GM21528 (cell line): Measurements from ENCODE around the gene RFX4.
"Not testable (repeated sequence)": the region's sequence is repeated elsewhere in the genome, so short reads cannot be mapped to it uniquely, and the experiment has no call there.

Experiments
- ATAC-seq: cut with Tn5 transposase; IDR thresholded peaks from one replicate; pipeline ENCODE4 v1.9.1; 2021; ENCODE audit warnings: mild to moderate bottlenecking, moderate library complexity; ENCODE audit not compliant: unreplicated experiment, low FRiP score

The RFX4 gene

DNA sequence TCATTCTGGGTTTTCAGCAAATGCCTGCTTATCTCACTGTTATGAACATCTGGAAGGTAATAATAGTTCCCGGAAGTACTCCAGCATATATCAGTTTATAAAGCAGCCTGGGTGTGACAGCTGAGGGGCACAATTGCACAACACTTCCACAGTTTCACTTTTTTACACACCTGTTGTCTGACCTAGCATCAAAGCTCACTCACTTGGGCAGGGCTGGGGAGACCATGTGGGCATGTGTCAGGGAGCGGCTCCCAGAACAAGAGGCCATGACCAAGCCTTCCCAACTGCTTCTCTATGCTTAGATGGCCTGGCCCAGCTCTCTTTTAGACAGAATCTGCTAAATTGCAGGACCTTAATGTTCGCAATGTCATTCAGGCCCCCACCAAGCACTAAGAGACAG, 140.6 kb downstream of the RFX4 start:
- ATAC-seq: no peak

DNA sequence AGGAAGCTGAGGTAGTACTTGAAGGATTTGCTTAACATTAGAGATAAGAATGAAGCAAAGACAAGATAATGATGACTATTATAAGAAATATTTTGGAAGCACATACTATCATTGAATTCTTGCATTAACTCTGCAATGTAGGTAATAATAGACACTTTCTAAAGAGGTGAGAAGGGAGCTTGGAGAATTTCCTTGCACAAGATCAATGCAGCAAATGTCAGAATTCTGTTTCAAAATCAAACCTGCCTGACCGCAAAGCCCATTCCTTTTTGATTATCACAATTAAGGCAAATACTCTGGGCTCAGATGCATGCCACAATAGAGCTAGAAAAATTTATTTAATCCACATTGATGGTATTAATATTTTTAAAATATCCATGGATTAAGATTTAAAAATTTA, 141.3 kb downstream of the RFX4 start:
- no peak for ATAC-seq

DNA sequence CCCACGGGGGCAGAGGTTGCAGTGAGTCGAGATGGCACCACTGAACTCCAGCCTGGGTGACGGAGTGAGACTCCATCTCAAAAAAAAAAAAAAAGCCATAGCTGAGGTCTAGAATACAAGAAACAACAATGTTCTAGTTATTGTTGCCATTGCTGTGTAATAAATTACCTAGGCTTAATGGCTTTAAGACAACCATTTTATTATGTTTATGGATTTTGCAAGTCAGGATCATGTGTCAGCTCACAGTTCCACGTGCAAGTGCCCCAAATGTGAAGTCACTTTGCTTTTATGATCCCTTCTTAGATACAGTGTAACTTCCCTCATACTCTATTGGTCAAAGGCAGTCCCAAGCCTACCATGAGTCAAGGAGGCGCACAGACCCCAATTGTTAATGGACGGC, 142.1 kb downstream of the RFX4 start:
- no peak for ATAC-seq

DNA sequence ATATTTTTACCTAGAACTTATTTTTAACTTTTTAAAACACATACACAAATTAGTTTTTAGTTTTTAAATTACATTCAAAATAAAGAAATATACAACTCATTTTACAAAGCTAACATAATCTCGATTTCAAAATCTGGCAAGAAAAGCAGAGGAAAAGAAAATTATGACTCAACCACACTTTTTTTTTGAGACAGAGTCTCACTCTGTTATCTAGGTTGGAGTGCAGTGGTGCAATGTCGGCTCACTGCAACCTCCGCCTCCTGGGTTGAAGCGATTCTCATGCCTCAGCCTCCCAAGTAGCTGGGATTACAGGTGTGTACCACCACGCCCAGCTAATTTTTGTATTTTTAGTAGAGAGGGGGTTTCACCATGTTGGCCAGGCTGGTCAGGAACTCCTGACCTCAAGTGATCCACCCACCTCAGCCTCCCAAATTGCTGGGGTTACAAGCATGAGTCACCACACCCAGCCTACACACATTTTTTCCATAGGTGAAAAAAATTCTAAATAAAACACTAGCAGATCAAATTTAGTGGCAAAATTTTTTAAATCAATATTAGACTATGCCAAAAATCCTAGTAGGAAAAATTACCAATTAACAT, 143.9 kb downstream of the RFX4 start:
- ATAC-seq: not testable (repeated sequence)

DNA sequence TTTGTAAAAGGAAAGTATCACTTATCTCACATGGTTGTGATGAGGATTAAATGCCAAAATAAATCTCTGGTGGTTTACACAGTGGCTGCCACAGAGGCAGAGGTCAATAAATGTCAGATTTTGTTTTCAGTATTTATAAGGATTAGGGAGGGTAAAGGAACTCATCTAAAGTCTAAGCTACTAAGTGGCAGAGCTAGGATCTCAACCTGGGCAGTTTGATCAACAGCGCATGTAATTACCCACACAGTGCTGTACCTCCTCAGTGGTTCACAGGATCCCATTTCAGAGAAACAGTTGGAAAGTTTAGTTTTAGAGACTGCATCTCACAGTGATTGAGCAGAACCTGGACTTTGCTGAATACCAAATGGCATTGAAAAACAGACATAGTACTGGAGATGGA, 146.8 kb downstream of the RFX4 start:
- ATAC-seq: no peak

DNA sequence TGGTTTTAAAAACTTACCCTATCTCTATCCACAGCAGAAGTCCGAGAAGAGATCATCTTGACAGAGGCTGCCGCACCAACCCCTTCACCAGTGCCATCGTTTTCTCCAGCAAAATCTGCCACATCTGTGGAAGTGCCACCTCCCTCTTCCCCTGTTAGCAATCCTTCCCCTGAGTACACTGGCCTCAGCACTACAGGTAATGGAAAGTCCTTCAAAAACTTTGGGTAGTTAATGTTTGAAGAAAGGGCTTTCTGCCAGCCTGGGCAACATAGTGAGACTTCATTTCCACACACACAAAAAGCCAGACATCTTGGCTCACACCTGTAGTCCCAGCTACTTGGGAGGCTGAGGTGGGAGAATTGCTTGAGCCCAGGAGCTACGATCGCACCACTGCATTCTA, 150.1 kb downstream of the RFX4 start:
- ATAC-seq: no peak

DNA sequence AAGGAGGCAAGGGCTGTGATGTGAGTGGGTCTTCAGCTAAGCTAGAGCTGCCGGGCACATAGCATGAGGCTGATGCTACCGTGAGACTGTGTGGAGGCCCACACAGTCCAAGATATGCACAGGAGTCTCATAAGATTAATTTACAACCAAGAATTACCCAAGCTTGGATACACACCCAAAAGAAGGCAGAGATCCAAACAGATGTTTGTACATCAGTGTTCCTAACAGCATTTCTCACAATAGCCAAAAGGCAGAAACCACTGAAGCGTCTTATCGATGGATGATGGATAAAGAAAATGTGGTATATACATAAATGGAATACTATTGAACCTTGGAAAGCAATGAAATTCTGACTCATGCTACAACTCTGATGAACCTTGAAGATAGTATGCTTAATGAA, 150.9 kb downstream of the RFX4 start:
- no peak for ATAC-seq

DNA sequence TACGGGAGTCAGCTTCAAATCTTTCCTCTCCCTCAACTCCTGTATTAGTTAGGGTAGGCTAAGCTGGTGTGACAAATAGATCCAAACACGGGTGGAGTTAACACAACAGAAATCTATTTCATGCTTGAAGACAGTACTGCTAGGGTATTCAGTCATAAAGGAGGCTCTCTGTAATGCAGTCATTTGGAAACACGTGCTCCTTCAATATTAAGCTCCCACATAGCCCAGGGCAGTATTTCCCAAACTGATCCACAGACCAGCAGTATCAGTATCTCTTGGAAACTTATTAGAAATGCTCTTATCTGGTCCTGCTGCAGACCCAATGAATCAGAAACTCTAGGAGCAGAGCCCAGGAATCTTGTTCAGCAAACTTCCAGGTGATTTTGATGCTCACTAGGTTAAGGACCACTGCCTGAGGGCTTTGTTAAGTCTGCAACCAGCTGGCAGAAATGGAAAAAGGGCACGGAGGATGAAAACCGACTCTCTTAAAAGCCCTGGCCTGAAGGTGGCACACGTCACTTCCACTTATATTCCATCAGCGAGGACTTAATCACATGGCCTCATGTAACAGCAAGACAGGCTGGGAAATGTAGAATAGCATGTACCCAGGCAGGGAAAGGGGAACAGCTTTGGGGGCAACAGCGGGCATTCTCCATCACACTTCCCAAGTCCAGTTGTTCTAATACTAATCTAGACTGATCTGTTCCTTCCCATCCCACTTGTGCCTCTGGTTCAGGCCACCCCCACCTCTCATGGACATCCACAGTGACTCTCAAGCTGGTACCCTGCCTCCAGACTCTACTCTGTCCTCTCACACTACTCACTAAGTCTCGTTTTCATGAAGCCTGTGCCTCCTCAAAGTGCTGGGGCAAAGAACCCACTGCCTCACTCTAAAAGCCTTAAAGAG, 153.5 kb downstream of the RFX4 start:
- no peak for ATAC-seq

DNA sequence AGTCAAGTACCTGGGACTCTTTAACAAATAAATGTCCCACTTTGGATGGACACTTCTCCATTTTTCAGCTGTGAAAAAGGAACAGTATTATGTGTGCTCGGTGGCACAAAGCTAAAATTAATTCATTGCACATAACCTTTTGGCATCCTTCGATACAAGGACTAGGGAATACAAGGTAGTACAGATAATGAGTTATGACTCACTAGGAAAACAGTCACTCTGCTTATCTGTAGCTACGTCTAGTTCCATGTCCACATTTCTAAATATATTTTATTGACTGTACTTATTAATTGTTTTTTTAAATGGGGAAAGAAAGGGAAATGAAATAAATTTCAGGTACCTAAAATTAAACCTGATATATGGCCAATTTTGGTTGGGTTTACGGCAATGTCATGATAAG, 156.5 kb downstream of the RFX4 start:
- no peak for ATAC-seq

DNA sequence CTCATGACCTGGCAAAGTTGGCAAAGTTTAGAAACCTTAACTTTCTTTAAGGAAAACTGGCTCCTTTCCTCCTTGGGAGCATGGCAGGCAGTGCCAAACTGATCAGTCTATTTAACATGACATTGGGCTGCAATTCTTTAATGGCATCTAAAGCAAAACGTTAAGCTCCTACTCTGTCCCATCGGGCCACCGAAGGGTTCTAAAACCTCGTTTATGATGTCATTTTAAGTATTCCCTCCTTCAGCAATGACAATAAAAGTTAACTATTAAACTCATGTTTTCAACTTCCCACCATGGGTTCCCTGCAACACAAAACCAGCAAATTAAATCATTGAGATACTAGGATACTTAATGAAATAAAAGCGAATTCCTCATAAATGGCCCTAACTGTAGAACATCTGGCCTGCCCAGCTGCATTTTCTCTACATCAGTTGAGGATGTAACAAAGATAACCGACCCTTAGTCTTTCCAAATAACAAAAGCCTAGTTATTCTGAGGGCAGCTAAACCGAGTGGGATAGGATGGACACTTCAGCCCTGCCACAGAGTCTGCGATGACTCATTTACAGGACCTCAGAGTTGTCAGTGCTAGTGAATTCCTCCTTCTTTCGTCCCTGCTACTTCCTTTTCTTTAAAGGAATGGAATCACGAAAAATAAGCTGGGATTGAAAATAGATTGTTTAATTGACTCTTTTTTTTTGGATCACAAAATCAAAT, 157.2 kb downstream of the RFX4 start:
- no peak for ATAC-seq

DNA sequence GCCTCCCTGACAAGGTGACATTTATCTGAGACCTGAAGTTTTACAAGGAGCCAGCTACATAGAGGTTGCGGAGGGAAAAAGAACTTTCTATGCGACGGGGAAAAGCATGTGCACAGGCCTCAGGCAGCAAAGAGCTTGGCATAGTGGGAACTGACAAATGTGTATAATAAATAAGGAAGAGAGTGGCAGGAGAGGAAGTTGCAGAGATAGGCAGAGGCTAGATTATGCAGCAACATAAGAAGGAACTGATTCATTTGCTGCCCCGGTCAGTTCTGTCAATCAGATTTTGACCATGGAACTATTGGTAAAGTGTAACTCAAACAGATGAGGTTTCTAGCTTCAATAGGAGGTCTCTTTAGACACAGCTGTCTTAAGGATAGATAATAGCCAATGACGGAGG, 158.0 kb downstream of the RFX4 start:
- ATAC-seq: no peak

DNA sequence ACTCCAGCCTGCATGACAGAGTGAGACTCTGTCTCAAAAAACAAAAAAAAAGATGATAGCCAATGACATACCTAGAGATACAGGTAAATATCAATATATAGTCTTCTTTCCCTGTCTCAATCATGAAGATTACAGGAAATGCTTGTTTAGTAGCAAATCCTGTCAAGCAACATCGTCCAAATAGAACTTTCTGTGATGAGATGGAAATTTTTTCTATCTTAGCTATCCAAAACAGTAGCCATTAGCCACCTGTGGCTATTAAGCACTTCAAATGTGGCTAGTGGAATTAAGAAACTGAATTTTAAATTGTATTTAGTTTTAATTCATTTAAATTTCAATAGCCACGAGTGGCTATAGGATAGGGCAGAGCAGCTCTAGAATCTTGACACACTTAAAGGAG, 158.4 kb downstream of the RFX4 start:
- ATAC-seq: no peak

DNA sequence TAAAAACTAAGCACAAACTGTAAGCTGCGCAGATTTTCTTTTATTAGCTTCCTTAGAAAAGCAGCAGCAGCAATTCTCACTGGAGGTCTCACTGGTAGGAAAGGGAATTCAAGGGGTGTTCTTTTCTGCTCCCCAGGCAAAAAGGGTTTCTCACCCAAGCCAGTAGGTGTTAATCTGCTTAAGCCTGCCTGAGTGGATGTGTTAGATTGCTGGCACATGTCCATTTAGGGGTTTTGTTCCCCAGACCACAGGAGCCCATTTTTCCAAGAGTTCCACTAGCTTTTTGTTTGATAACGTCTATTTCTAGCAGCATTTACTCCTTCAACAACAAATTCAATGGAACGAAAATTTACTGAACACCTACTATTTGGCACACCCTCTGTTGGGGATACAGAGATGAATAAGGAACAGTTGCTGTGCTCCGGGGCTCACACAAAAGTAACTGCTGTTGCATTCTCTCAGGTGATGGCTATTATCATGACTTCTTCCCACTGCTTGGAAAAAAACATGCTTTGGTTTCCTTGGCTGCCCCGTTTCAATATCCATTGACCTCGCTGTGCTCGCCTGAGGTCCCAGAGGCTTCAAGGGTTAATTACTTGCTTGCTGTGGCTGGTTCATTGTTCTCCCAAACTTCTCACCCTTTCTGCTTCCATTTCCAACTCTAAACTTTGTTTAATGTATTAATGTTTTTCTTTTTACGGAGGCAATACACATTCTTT, 160.6 kb downstream of the RFX4 start:
- ATAC-seq: no peak

DNA sequence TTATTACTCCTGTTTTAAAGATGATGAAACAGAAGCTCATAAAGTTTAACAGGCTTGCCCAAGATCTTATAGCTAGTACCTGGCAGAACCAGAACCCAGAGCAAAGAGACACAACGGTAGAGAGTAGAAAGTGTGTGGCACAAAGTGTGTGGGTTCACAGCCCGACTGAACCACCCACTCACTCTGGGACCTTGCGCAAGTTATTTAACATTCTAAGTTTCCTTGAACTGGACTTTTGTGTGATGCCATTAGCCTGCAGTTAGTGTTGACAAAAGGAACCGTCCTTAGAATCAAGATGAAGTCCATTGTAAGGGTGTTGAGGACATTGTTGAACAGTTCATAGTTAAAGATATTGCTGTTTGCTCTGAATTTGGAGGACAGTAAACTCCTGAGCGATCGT, 161.8 kb downstream of the RFX4 start:
- ATAC-seq: no peak

DNA sequence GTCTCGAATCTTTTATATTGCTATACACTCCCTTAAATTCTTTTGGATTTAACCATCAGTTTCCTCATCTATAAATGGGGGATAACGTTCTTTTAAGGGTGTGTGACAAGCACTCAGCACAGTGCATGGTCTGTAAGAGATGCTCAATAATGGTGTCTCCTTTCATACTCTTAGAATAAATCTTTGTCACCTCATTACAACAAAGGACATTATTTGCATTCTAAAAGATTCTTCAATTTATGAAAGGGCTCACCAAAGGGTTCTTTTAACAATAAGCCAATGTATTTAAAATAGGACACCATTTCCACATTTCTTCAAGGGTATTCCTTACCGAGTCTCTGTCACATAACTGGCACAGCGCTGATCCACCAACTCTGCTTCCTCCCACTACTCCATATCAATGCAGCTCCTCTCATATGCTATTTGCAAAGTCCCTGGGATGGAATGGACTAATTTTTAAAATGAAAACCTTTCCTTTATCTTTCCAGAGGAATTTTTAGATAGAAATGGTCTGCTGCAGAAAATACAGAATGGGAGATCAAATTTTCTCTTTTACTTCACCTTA, 162.5 kb downstream of the RFX4 start:
- ATAC-seq: no peak

DNA sequence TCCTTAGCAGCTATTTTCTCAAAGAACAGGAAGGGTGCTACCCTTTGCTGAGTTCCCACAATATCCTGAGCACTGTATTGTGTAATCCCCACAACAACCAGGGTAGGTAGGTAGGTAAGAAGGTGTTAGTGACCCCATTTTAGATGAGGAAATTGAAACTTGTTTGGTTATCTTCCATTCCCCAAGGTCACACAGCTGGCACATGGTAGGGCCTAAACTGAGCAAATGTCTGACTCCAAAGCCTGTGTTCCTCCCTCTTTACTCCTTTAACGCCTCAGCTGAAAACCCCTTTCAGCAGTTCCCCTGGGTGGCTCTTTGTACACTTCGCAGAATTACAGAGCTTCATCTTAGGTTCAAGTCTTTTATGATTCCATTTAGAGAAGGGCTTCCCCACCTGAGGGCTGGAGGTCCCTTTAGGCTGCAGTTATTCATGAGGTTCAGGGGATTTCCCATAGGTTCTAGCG, 165.2 kb downstream of the RFX4 start:
- no peak for ATAC-seq

DNA sequence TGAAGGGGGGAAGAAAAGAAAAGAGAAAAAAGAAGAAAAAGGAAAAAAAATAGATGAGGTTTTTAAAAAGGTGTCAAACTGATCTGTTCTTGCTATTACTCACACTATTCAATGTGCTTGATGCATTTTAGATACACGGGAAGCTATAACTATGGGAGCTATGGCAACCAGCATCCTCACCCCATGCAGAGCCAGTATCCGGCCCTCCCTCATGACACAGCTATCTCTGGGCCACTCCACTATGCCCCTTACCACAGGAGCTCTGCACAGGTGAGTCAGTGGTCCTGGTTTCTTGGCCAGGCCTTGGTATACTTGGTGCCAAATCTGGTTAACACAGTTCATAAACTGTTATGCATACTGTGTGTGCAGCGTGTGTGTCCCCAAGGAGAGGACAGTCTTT, 167.7 kb downstream of the RFX4 start:
- ATAC-seq: no peak

DNA sequence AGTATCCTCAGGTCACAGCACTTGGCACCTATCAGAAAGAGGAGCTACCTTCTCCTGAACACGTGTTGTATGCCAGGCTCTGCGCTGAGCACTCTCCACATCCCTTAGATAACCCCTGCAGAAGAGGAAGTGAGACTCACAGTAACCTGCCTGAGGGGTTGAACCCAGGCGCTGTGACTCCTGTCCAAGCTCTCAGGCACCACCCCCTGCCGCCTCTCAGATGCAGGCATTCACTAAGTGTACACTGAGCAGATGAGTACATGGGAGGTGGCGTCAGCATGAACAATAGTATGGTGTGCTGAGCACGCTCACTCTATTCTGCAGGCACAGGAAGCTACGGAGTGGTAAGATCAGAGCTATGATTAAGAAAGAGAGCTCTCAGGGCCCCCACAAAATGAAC, 170.7 kb downstream of the RFX4 start:
- peak; percentile 98 for ATAC-seq

DNA sequence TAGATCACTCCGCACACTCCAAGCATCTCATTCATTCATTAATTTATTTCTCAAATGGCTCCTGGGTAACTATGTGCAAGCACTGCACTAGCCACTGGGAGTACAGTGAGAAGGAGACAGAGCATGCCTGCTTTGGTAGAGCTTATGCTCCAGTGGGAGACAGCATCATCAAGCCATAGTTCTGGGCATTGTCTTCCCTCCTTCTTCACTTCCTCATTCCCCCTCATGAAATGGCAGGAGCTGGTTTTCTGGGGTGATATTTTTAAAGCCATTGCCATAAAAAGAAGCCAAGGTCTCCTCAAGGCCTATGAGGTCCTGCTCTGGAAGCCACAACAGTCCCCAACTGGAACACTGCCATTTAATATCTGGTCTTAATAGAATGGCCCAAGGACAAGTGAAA, 171.5 kb downstream of the RFX4 start:
- ATAC-seq: no peak

DNA sequence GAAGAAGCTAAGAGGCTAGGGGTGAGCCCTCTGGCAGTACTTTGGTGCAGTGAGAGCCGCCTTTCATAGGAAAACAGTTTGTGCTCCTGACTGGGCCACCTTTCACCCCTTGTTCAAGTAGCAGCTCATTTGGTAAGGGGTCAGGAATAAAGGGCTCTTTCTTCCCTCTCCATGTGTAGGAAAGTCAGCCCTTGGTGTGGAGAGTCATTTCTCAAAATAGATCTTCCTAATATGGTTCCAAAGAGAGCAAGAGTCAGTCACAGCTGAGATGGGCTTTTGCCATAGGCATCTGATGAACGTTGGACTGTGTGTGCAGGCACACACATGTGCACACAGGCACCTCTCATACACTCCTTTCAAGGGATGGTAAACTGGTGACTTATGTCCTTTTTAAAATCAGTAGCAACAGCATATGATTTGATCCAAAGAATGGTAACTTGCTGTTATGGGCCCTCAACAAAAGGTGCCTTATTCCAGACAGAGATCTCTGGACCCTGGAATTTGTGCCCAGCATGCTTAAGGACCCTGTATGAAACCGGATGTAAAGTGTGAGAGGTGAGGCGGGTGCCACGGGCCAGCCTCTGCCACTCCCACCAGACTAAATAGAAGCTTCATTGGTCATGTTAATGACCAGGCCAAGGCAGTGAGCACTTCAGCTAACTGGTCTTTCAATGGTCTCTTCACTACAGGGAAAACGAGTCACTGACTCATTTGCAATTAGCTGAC, 175.0 kb downstream of the RFX4 start:
- no peak for ATAC-seq
